HEK293 (cell line): Measurements from ENCODE around the gene ARHGEF12.

ENCODE experiments used
- BCL11A ChIP-seq: fragments of 450-650 bp; formaldehyde crosslinking; IDR thresholded peaks from 2 replicates; pipeline ENCODE4 v1.5.1; 2016; ENCODE audit warnings: low read depth, missing biosample characterization, missing genetic modification characterization
- FEZF1 ChIP-seq: fragments of 450-650 bp; formaldehyde crosslinking; IDR thresholded peaks from 2 replicates; pipeline ENCODE4 v1.5.1; 2016; ENCODE audit warnings: missing biosample characterization, missing genetic modification characterization
- HOXD13 ChIP-seq: sonication (generic); formaldehyde crosslinking; IDR thresholded peaks from 2 replicates; pipeline ENCODE4 v1.8.0; 2022; ENCODE audit warnings: missing genetic modification reagents, borderline replicate concordance
- KLF17 ChIP-seq: fragments of 450-650 bp; formaldehyde crosslinking; IDR thresholded peaks from 2 replicates; pipeline ENCODE4 v1.5.1; 2016; ENCODE audit warnings: missing biosample characterization, missing genetic modification characterization
- KLF8 ChIP-seq: fragments of 450-650 bp; formaldehyde crosslinking; IDR thresholded peaks from 2 replicates; pipeline ENCODE4 v1.5.1; 2016; ENCODE audit warnings: missing biosample characterization, missing genetic modification characterization
- OSR2 ChIP-seq: fragments of 450-650 bp; formaldehyde crosslinking; IDR thresholded peaks from 2 replicates; pipeline ENCODE4 v1.5.1; 2016; ENCODE audit warnings: missing biosample characterization, missing genetic modification characterization
- PATZ1 ChIP-seq: fragments of 450-650 bp; formaldehyde crosslinking; IDR thresholded peaks from 2 replicates; pipeline ENCODE4 v1.5.1; 2016; ENCODE audit warnings: missing biosample characterization, missing genetic modification characterization
- PRDM1 ChIP-seq: fragments of 450-650 bp; formaldehyde crosslinking; IDR thresholded peaks from 2 replicates; pipeline ENCODE4; 2016; ENCODE audit warnings: missing biosample characterization, missing genetic modification characterization
- SCRT1 ChIP-seq: fragments of 450-650 bp; formaldehyde crosslinking; IDR thresholded peaks from 2 replicates; pipeline ENCODE4 v1.5.1; 2016; ENCODE audit warnings: missing biosample characterization, missing genetic modification characterization, borderline replicate concordance
- SP3 ChIP-seq: fragments of 450-650 bp; formaldehyde crosslinking; IDR thresholded peaks from 2 replicates; pipeline ENCODE4 v1.5.1; 2016; ENCODE audit warnings: missing biosample characterization, missing genetic modification characterization
- SP7 ChIP-seq: fragments of 450-650 bp; formaldehyde crosslinking; IDR thresholded peaks from 2 replicates; pipeline ENCODE4 v1.5.1; 2016; ENCODE audit warnings: missing biosample characterization, missing genetic modification characterization
- ZBTB44 ChIP-seq: fragments of 450-650 bp; IDR thresholded peaks from 2 replicates; pipeline ENCODE4 v1.5.1; 2018; ENCODE audit warnings: missing biosample characterization, mild to moderate bottlenecking, missing genetic modification characterization
- ZEB2 ChIP-seq: fragments of 450-650 bp; formaldehyde crosslinking; IDR thresholded peaks from 2 replicates; pipeline ENCODE4 v1.5.1; 2016; ENCODE audit warnings: missing biosample characterization, missing genetic modification characterization
- ZFP41 ChIP-seq: fragments of 450-650 bp; formaldehyde crosslinking; IDR thresholded peaks from 2 replicates; pipeline ENCODE4 v1.5.1; 2016; ENCODE audit warnings: missing biosample characterization, missing genetic modification characterization, borderline replicate concordance
- ZNF112 ChIP-seq: fragments of 450-650 bp; formaldehyde crosslinking; IDR thresholded peaks from 2 replicates; pipeline ENCODE4 v1.5.0; 2017; ENCODE audit warnings: missing biosample characterization, missing genetic modification characterization
- ZNF18 ChIP-seq: fragments of 450-650 bp; formaldehyde crosslinking; IDR thresholded peaks from 2 replicates; pipeline ENCODE4 v1.5.1; 2016; ENCODE audit warnings: missing biosample characterization, missing genetic modification characterization
- ZNF184 ChIP-seq: fragments of 450-650 bp; IDR thresholded peaks from 2 replicates; pipeline ENCODE4 v1.5.1; 2018; ENCODE audit warnings: missing biosample characterization, mild to moderate bottlenecking, missing genetic modification characterization
- ZNF23 ChIP-seq: fragments of 450-650 bp; formaldehyde crosslinking; IDR thresholded peaks from 2 replicates; pipeline ENCODE4 v1.5.1; 2016; ENCODE audit warnings: missing biosample characterization, missing genetic modification characterization, borderline replicate concordance
- ZNF513 ChIP-seq: fragments of 450-650 bp; IDR thresholded peaks from 2 replicates; pipeline ENCODE4 v1.5.1; 2018; ENCODE audit warnings: missing biosample characterization, missing genetic modification characterization
- ZNF518A ChIP-seq: fragments of 450-650 bp; formaldehyde crosslinking; conservative IDR thresholded peaks from 2 replicates; pipeline ENCODE4 v1.5.1; 2016; ENCODE audit warnings: low read depth, missing biosample characterization, missing genetic modification characterization
- ZNF639 ChIP-seq: fragments of 450-650 bp; formaldehyde crosslinking; IDR thresholded peaks from 2 replicates; pipeline ENCODE4 v1.5.1; 2016; ENCODE audit warnings: missing biosample characterization, missing genetic modification characterization
- ZNF785 ChIP-seq: fragments of 450-650 bp; formaldehyde crosslinking; IDR thresholded peaks from 2 replicates; pipeline ENCODE4 v1.5.1; 2016; ENCODE audit warnings: missing biosample characterization, missing genetic modification characterization
- ZNF837 ChIP-seq: fragments of 450-650 bp; formaldehyde crosslinking; IDR thresholded peaks from 2 replicates; pipeline ENCODE4 v1.5.1; 2016; ENCODE audit warnings: missing biosample characterization, missing genetic modification characterization

Gene ARHGEF12

GRCh38 chr11:120432056-120433018, 96.1 kb downstream of the ARHGEF12 start (continued):
- TF ChIP-seq OSR2, result peak; percentile 38; the same call in 1 of the 2 replicates
- TF ChIP-seq ZNF639 (tag by site-specific recombination), result peak; percentile 72
- 0 out of 2 replicates have a peak, but pooled peaks have one; percentile 25 for TF ChIP-seq PRDM1 (tag by site-specific recombination)
- TF ChIP-seq SP3 (tag by site-specific recombination), result 0 out of 2 replicates have a peak, but pooled peaks have one; percentile 21
- no peak for TF ChIP-seq ZNF23 (tag by site-specific recombination)
- no peak for TF ChIP-seq ZNF112 (tag by site-specific recombination)
- TF ChIP-seq ZBTB44 (tag by site-specific recombination), result peak; percentile 87
- TF ChIP-seq BCL11A (tag by site-specific recombination), result 0 out of 2 replicates have a peak, but pooled peaks have one; percentile 23
- no peak for TF ChIP-seq ZNF785
- no peak for TF ChIP-seq ZNF513 (tag by site-specific recombination)
- TF ChIP-seq ZFP41, result no peak
- 0 out of 2 replicates have a peak, but pooled peaks have one; percentile 29 for TF ChIP-seq ZNF518A
- peak; percentile 57; the same call in 1 of the 2 replicates for TF ChIP-seq HOXD13 (CRISPR knock-in tag)
- TF ChIP-seq SP7, result peak; percentile 75
- TF ChIP-seq ZNF18, result no peak
- no peak for TF ChIP-seq KLF17
- TF ChIP-seq ZNF837 (tag by site-specific recombination), result no peak
- 0 out of 2 replicates have a peak, but pooled peaks have one; percentile 17 for TF ChIP-seq KLF8
- peak; percentile 80 for TF ChIP-seq FEZF1 (tag by site-specific recombination)
- peak; percentile 56; the same call in 1 of the 2 replicates for TF ChIP-seq ZEB2
- TF ChIP-seq ZNF184 (tag by site-specific recombination), result peak; percentile 81
- TF ChIP-seq SCRT1 (tag by site-specific recombination), result peak; percentile 73; the same call in 1 of the 2 replicates
- peak; percentile 38; the same call in 1 of the 2 replicates for TF ChIP-seq PATZ1 (tag by site-specific recombination)
